ENCODE measurements around the gene GIPC1. TPM values are rescaled to one million over a fixed set of nuclear protein-coding genes. Genes with fewer than 3 reads are reported as not detected.
"Not testable (repeated sequence)": the region's sequence is repeated elsewhere in the genome, so short reads cannot be mapped to it uniquely, and the experiment has no call there.

The GIPC1 gene
- total and polyA plus RNA-seq, 9 donors: 45.0 to 52.5 (median 48.3) TPM

- no peak for DNase-seq
- peaks cover 29% of the 10 kb centered on the region for H3K36me3 ChIP-seq (ENCODE audit: control insufficient read depth, insufficient read depth, low read length)
- peak overlapping the region; percentile 29 for H3K27ac ChIP-seq (ENCODE audit: low read length)
- H3K4me1 ChIP-seq (ENCODE audit: control insufficient read depth, insufficient read depth, low read length): peaks cover 26% of the 10 kb centered on the region
- H3K4me3 ChIP-seq (ENCODE audit: low read length): no peak overlapping the region
- H3K9me3 ChIP-seq (replicated peaks; ENCODE audit: control insufficient read depth, low read depth, low read length): no peaks in the 10 kb centered on the region
- 72% methylated on average over 3 of the region's 4 CpGs for whole genome bisulfite sequencing (ENCODE audit: insufficient coverage)
- no peaks in the 10 kb centered on the region for H3K27me3 ChIP-seq (ENCODE audit: control insufficient read depth, insufficient read depth, low read length)
Measured at GRCh38 chr19:14511229-14511593, 15.3 kb upstream of the GIPC1 start.

- H3K9me3 ChIP-seq (replicated peaks; ENCODE audit: control insufficient read depth, low read depth, low read length): no peaks in the 10 kb centered on the region
- DNase-seq: peak; percentile 85
- peaks cover 23% of the 10 kb centered on the region for H3K36me3 ChIP-seq (ENCODE audit: control insufficient read depth, insufficient read depth, low read length)
- no peak overlapping the region for H3K4me3 ChIP-seq (ENCODE audit: low read length)
- H3K27me3 ChIP-seq (ENCODE audit: control insufficient read depth, insufficient read depth, low read length): no peaks in the 10 kb centered on the region
- peaks cover 26% of the 10 kb centered on the region for H3K4me1 ChIP-seq (ENCODE audit: control insufficient read depth, insufficient read depth, low read length)
- peak overlapping the region; percentile 65 for H3K27ac ChIP-seq (ENCODE audit: low read length)
- 33% methylated on average over 9 of the region's 22 CpGs for WGBS (ENCODE audit: insufficient coverage)
Measured at GRCh38 chr19:14510311-14511228, 14.6 kb upstream of the GIPC1 start.

- H3K4me1 ChIP-seq (ENCODE audit: control insufficient read depth, insufficient read depth, low read length): peaks cover 21% of the 10 kb centered on the region
- WGBS (ENCODE audit: insufficient coverage): 55% methylated on average over 4 of the region's 12 CpGs
- H3K36me3 ChIP-seq (ENCODE audit: control insufficient read depth, insufficient read depth, low read length): peaks cover 1% of the 10 kb centered on the region
- H3K27me3 ChIP-seq (ENCODE audit: control insufficient read depth, insufficient read depth, low read length): no peaks in the 10 kb centered on the region
- no peaks in the 10 kb centered on the region for H3K9me3 ChIP-seq (replicated peaks; ENCODE audit: control insufficient read depth, low read depth, low read length)
- no peak overlapping the region for H3K27ac ChIP-seq (ENCODE audit: low read length)
- DNase-seq: no peak
- H3K4me3 ChIP-seq (ENCODE audit: low read length): no peak overlapping the region
Measured at GRCh38 chr19:14507704-14508542, 12.0 kb upstream of the GIPC1 start.

- WGBS (ENCODE audit: insufficient coverage): 21% methylated on average over 11 of the region's 19 CpGs
- peak; percentile 62 for DNase-seq
Measured at GRCh38 chr19:14505488-14506239, 9.7 kb upstream of the GIPC1 start.

GRCh38 chr19:14504575-14504974, 8.6 kb upstream of the GIPC1 start:
- not testable (repeated sequence) for H3K27ac ChIP-seq (ENCODE audit: low read length); H3K9me3 ChIP-seq (replicated peaks; ENCODE audit: control insufficient read depth, low read depth, low read length); H3K4me3 ChIP-seq (ENCODE audit: low read length); H3K27me3 ChIP-seq (ENCODE audit: control insufficient read depth, insufficient read depth, low read length); DNase-seq; H3K36me3 ChIP-seq (ENCODE audit: control insufficient read depth, insufficient read depth, low read length)
- WGBS (ENCODE audit: insufficient coverage): 90% methylated on average over 2 of the region's 8 CpGs
- peaks cover 15% of the 10 kb centered on the region for H3K4me1 ChIP-seq (ENCODE audit: control insufficient read depth, insufficient read depth, low read length)

More at GRCh38 chr19:14505488-14506239, 9.7 kb upstream of the GIPC1 start:
- Histone ChIP-seq H3K36me3 (ENCODE audit: control insufficient read depth, insufficient read depth, low read length) (no peaks in the 10 kb centered on the region), H3K9me3 (replicated peaks; ENCODE audit: control insufficient read depth, low read depth, low read length) (no peaks in the 10 kb centered on the region), H3K4me1 (ENCODE audit: control insufficient read depth, insufficient read depth, low read length) (peaks cover 17% of the 10 kb centered on the region), H3K27ac (ENCODE audit: low read length) (peak overlapping the region; percentile 68), H3K4me3 (ENCODE audit: low read length) (no peak overlapping the region), H3K27me3 (ENCODE audit: control insufficient read depth, insufficient read depth, low read length) (no peaks in the 10 kb centered on the region)

- H3K4me3 ChIP-seq (ENCODE audit: low read length): no peak overlapping the region
- no peaks in the 10 kb centered on the region for H3K36me3 ChIP-seq (ENCODE audit: control insufficient read depth, insufficient read depth, low read length)
- DNase-seq: no peak
- 47% methylated on average over 1 of the region's 1 CpG for WGBS (ENCODE audit: insufficient coverage)
- H3K4me1 ChIP-seq (ENCODE audit: control insufficient read depth, insufficient read depth, low read length): peaks cover 10% of the 10 kb centered on the region
- no peaks in the 10 kb centered on the region for H3K9me3 ChIP-seq (replicated peaks; ENCODE audit: control insufficient read depth, low read depth, low read length)
- no peaks in the 10 kb centered on the region for H3K27me3 ChIP-seq (ENCODE audit: control insufficient read depth, insufficient read depth, low read length)
- no peak overlapping the region for H3K27ac ChIP-seq (ENCODE audit: low read length)
Measured at GRCh38 chr19:14503285-14503684, 7.4 kb upstream of the GIPC1 start.

- no peaks in the 10 kb centered on the region for H3K27me3 ChIP-seq (ENCODE audit: control insufficient read depth, insufficient read depth, low read length)
- no peak overlapping the region for H3K4me3 ChIP-seq (ENCODE audit: low read length)
- WGBS (ENCODE audit: insufficient coverage): 66% methylated on average over 9 of the region's 11 CpGs
- no peak for DNase-seq
- peaks cover 12% of the 10 kb centered on the region for H3K4me1 ChIP-seq (ENCODE audit: control insufficient read depth, insufficient read depth, low read length)
- no peaks in the 10 kb centered on the region for H3K9me3 ChIP-seq (replicated peaks; ENCODE audit: control insufficient read depth, low read depth, low read length)
- no peaks in the 10 kb centered on the region for H3K36me3 ChIP-seq (ENCODE audit: control insufficient read depth, insufficient read depth, low read length)
- no peak overlapping the region for H3K27ac ChIP-seq (ENCODE audit: low read length)
Measured at GRCh38 chr19:14502334-14503092, 6.6 kb upstream of the GIPC1 start.

GRCh38 chr19:14497228-14497921, 1.4 kb upstream of the GIPC1 start:
- DNase-seq: peak; percentile 43
- Histone ChIP-seq H3K4me1 (ENCODE audit: control insufficient read depth, insufficient read depth, low read length) (peaks cover 26% of the 10 kb centered on the region), H3K4me3 (ENCODE audit: low read length) (no peak overlapping the region), H3K36me3 (ENCODE audit: control insufficient read depth, insufficient read depth, low read length) (peaks cover 9% of the 10 kb centered on the region), H3K9me3 (replicated peaks; ENCODE audit: control insufficient read depth, low read depth, low read length) (no peaks in the 10 kb centered on the region), H3K27ac (ENCODE audit: low read length) (peak overlapping the region; percentile 79), H3K27me3 (ENCODE audit: control insufficient read depth, insufficient read depth, low read length) (no peaks in the 10 kb centered on the region)
- WGBS (ENCODE audit: insufficient coverage): 53% methylated on average over 3 of the region's 6 CpGs

GRCh38 chr19:14496834-14497227, 904 bp upstream of the GIPC1 start:
- no peaks in the 10 kb centered on the region for H3K27me3 ChIP-seq (ENCODE audit: control insufficient read depth, insufficient read depth, low read length)
- no peak overlapping the region for H3K4me3 ChIP-seq (ENCODE audit: low read length)
- 45% methylated on average over 5 of the region's 7 CpGs for WGBS (ENCODE audit: insufficient coverage)
- DNase-seq: no peak
- H3K4me1 ChIP-seq (ENCODE audit: control insufficient read depth, insufficient read depth, low read length): peaks cover 26% of the 10 kb centered on the region
- H3K9me3 ChIP-seq (replicated peaks; ENCODE audit: control insufficient read depth, low read depth, low read length): no peaks in the 10 kb centered on the region
- H3K36me3 ChIP-seq (ENCODE audit: control insufficient read depth, insufficient read depth, low read length): peaks cover 10% of the 10 kb centered on the region
- H3K27ac ChIP-seq (ENCODE audit: low read length): peak overlapping the region; percentile 79
